ENCODE data around the gene PARP11. TPM values are rescaled to one million over a fixed set of nuclear protein-coding genes. Genes with fewer than 3 reads are reported as not detected.

PARP11 gene
- total RNA-seq, 1 donor, result 6.5 TPM

GRCh38 chr12:3838076-3838475 lies 35.1 kb downstream of the PARP11 start:
- no peak for TF ChIP-seq CTCF (IDR thresholded peaks at IDR 0.05; ENCODE audit: insufficient read depth, low read depth, low read length)
- no peak for DNase-seq (ENCODE audit: low read depth)
- H3K4me3 ChIP-seq (ENCODE audit: low read depth, low read length), result no peak overlapping the region

- no peak for DNase-seq (ENCODE audit: low read depth)
- TF ChIP-seq CTCF (IDR thresholded peaks at IDR 0.05; ENCODE audit: insufficient read depth, low read depth, low read length), result no peak
- no peak overlapping the region for H3K4me3 ChIP-seq (ENCODE audit: low read depth, low read length)
These were observed 36.1 kb downstream of the PARP11 start for GRCh38 chr12:3837049-3837448.

GRCh38 chr12:3836641-3837040 lies 36.6 kb downstream of the PARP11 start:
- no peak for TF ChIP-seq CTCF (IDR thresholded peaks at IDR 0.05; ENCODE audit: insufficient read depth, low read depth, low read length)
- H3K4me3 ChIP-seq (ENCODE audit: low read depth, low read length), result no peak overlapping the region
- no peak for DNase-seq (ENCODE audit: low read depth)

- TF ChIP-seq CTCF (IDR thresholded peaks at IDR 0.05; ENCODE audit: insufficient read depth, low read depth, low read length), result no peak
- H3K4me3 ChIP-seq (ENCODE audit: low read depth, low read length), result no peak overlapping the region
- no peak for DNase-seq (ENCODE audit: low read depth)
These were observed 37.3 kb downstream of the PARP11 start for GRCh38 chr12:3835914-3836313.

- no peak overlapping the region for H3K4me3 ChIP-seq (ENCODE audit: low read depth, low read length)
These were observed 38.4 kb downstream of the PARP11 start for GRCh38 chr12:3834774-3835173.

GRCh38 chr12:3833670-3834310 lies 39.4 kb downstream of the PARP11 start:
- H3K4me3 ChIP-seq (ENCODE audit: low read depth, low read length), result no peak overlapping the region
- TF ChIP-seq CTCF (IDR thresholded peaks at IDR 0.05; ENCODE audit: insufficient read depth, low read depth, low read length), result no peak
- no peak for DNase-seq (ENCODE audit: low read depth)

More at GRCh38 chr12:3834774-3835173, 38.4 kb downstream of the PARP11 start:
- no peak for DNase-seq (ENCODE audit: low read depth)
- no peak for TF ChIP-seq CTCF (IDR thresholded peaks at IDR 0.05; ENCODE audit: insufficient read depth, low read depth, low read length)

- TF ChIP-seq CTCF (IDR thresholded peaks at IDR 0.05; ENCODE audit: insufficient read depth, low read depth, low read length), result no peak
- no peak overlapping the region for H3K4me3 ChIP-seq (ENCODE audit: low read depth, low read length)
- DNase-seq (ENCODE audit: low read depth), result no peak
These were observed 40.5 kb downstream of the PARP11 start for GRCh38 chr12:3832738-3833137.
